Fibroblast of villous mesenchyme (primary cell): ENCODE measurements around the gene PCARE. TPM values are rescaled to one million over a fixed set of nuclear protein-coding genes. Genes with fewer than 3 reads are reported as not detected.

Source experiments
- DNase-seq: peaks from one replicate; pipeline ENCODE4 v3.0.0-alpha.2; 2010; ENCODE audit warnings: low read depth
- H3K4me3 ChIP-seq: 2 replicates; pipeline ENCODE4 v1.5.1; 2011; ENCODE audit warnings: low read depth, mild to moderate bottlenecking, low read length
- total RNA-seq: library from RNA; depleted of rRNA; stranded (reverse); fragments of >200 nt; gene quantifications from 2 replicates; pipeline ENCODE4 v1.2.3, GENCODE V29; 2012
- TF ChIP-seq, protein P1 (sequence below): IDR thresholded peaks from 2 replicates; pipeline ENCODE4 v1.5.1; 2012; ENCODE audit warnings: low read depth, mild to moderate bottlenecking, low read length; ENCODE audit not compliant: insufficient read depth

Gene PCARE
- total RNA-seq, 1 donor = not detected

DNA sequence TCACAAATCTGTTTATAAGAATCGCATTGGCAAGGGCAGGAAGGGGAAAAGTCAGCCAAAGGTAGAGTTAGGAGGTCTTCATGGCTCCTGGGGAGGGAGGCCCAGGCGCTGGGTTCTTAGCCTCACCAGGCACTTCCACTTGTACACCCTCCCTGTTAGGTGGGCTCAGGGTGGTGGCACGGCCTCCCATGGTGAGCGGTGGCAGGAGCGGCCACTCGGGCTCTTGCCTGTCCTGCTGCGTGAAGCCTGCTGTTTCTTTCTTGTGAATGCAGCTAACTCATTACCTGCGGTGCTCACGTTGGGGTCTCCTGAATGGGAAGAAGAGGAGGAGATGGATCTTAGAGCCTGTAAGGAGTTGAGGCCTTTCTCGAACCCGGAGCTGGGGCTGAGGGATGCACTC lies 52.4 kb downstream of the PCARE start:
- TF ChIP-seq, protein P1, sequence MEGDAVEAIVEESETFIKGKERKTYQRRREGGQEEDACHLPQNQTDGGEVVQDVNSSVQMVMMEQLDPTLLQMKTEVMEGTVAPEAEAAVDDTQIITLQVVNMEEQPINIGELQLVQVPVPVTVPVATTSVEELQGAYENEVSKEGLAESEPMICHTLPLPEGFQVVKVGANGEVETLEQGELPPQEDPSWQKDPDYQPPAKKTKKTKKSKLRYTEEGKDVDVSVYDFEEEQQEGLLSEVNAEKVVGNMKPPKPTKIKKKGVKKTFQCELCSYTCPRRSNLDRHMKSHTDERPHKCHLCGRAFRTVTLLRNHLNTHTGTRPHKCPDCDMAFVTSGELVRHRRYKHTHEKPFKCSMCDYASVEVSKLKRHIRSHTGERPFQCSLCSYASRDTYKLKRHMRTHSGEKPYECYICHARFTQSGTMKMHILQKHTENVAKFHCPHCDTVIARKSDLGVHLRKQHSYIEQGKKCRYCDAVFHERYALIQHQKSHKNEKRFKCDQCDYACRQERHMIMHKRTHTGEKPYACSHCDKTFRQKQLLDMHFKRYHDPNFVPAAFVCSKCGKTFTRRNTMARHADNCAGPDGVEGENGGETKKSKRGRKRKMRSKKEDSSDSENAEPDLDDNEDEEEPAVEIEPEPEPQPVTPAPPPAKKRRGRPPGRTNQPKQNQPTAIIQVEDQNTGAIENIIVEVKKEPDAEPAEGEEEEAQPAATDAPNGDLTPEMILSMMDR = no peak

DNA sequence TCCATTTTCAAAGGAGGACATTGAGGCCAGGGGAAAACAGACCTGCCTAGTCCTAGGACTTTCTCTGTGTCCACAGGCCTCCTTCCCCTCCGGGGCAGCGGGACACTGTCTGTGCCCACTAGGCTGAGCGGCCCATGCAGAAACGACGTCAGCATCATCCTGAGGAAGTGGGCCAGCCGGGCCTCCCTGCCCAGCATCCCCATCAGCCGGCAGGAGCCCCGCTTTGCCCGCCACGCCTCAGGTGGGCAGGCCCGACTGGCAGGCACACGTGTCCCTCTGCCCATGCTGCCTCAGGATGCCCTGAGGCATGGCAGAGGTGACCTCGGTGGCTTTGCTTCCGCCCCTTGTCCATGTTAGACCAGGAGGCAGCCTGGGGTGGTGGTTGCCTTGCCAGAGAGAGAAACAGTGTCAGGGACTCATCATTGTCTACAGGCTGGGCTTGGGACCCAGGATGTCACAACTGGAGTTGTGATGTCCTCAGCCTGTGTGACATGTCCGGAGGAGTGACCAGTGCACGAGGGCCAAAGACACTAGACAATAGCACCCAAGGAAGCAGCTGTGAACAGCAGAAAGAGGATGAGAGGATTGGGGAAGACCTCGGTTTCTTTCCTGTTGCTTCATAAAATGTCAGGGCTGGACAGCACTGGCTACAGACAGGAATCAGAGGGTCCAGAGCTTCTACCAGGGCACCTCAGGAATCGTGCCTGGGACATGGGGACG lies 56.4 kb downstream of the PCARE start:
- TF ChIP-seq, protein P1 = no peak
- DNase-seq = no peak
- H3K4me3 ChIP-seq = no peak overlapping the region

More for the DNA sequence above, 52.4 kb downstream of the PCARE start:
- H3K4me3 ChIP-seq = no peak overlapping the region
- DNase-seq = no peak

DNA sequence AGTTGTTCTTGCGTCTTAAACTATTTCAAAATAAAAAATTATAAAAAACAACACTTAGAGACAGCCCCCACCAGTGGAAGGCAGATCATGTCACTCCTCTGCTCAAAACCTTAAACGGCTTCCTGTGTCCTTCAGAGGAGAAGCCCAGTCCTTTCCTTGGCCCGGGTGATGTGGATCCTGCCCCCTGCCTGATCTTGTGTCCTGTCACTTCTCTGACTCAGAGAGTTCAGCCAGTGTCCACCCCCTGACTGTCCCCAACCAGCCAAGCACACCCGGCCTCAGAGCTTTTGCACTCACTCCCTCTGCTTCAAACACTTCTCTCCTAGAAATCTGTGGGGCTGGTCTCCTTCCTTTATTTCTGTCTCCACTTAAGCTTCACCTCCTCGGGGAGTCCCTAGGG lies 57.8 kb downstream of the PCARE start:
- no peak overlapping the region for H3K4me3 ChIP-seq
- TF ChIP-seq, protein P1 = no peak
- peak; percentile 15 for DNase-seq

DNA sequence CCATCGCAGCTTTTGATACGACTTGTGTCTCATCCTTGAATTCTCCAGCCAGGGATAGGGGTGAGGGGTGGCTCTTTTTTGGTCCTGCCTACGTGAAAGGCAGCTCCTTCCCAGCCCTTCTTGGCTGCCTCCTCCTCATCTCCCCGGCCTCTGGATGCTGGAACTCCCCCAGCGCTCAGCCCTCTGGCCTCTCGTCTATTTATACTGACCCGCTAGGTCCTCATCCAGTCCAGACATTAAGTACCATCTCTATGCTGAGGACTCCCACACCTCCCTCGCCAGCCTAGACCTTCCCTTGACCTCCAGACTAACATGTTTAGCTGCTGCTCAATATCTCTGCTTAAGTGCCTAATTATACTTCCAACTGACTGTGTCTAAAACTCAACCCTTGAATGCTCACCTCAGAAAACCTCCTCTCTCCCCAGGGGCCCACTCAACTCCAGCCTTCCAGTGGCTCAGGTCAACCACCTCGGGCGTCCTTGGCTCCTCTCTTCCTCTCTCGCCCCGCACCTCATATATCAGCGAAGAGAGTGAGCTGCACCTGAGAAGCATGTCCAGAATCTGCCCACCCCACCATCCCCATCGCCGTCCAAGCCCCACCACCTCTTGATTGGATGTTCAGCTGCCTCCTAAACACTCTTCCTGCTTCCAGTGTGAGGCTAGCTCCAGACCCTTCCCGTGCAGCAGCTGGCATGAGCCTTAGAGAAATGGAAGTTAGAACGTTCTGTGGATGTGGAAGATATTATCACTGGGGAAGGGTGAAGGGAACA lies 58.4 kb downstream of the PCARE start:
- DNase-seq = no peak
- no peak overlapping the region for H3K4me3 ChIP-seq
- TF ChIP-seq, protein P1 = no peak

DNA sequence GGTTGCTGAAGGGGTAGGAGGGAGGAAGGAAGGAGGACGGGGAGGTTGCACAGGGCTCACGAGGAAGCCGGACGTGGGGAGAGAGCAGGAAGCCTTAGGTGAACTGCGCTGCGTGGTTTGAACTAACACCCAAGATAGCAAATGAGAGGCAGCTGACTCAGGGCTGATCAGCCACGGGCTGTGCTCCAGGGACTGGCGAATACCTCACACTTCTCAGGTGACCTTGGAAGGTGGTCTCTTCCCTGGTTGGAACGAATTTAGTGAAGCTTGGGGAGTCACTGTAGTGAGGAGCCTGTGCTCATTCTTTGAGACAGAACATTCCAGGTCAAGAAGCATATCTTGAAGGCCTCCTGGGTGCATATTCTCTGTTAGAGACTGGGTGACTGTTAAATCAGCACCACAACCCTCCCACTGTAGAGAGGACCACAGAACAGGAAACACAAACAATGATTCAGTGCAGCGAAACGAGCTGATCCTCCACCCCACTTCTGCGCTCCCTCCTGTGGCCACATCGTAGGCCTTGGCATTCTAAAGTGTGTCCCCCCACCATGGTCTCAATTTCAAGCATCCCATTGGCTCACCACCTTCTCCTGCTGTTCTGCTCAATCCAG lies 59.4 kb downstream of the PCARE start:
- no peak for DNase-seq
- no peak overlapping the region for H3K4me3 ChIP-seq
- TF ChIP-seq, protein P1 = no peak

DNA sequence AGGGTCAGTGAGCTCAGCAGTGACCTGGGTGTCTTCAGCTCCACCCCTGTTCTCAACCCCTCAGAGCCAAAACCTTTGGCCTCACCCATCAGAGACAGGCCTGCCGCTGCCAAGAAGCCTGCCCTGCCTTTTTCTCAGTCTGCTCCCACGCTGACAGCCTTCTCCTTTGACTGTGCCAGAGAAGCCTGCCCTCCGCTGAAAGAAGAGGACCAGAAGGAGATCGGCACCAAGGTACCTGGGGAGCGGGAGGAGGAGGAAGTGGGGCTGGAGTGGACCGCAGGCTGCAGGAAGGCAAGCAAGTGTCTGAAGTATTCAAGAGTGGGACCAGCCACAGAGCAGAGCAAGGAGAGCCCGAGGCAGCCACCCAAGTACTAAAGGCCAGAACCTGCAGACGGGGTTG lies 60.0 kb downstream of the PCARE start:
- H3K4me3 ChIP-seq = no peak overlapping the region
- TF ChIP-seq, protein P1 = no peak
- no peak for DNase-seq
